Measurements from ENCODE around the gene HDAC5. TPM values are rescaled to one million over a fixed set of nuclear protein-coding genes. Genes with fewer than 3 reads are reported as not detected.
"Not testable (repeated sequence)": the region's sequence is repeated elsewhere in the genome, so short reads cannot be mapped to it uniquely, and the experiment has no call there.

The HDAC5 gene
- total RNA-seq, 1 donor from 2014 or later = 34.1 TPM

DNA sequence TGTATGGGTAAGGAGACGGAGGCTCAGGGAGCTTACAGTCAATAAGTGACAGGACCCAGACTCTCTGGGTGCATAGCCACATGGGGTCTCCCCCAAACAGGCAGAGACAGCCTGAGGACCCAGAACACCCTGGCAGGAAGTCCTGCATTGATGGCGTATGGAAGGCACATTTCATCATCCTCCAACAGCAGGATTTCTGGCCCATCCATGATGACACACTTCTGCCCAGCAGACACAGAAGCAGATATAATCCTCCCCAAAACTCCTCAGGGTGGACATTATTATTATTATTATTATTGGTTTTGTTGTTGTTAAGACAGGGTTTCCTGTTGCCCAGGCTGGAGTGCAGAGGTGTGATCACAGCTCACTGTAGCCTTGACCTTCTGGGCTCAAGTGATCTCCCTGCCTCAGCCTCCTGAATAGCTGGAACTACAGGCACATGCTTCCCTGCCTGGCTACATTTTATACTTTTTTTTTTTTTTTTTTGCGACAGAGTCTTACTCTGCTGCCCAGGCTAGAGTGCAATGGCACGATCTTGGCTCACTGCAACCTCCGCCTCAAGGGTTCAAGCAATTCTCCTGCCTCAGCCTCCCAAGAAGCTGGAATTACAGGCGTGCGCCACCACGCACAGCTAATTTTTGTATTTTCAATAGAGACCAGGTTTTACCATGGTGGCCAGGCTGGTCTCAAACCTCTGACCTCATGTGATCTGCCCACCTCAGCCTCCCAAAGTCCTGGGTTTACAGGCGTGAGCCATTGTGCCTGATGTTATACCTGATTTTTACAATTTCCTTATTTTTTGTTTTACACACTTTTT, 11.5 kb upstream of the HDAC5 start:
- H3K27me3 Mint-ChIP-seq (ENCODE audit: low read depth) = no peaks in the 10 kb centered on the region
- H3K9me3 Mint-ChIP-seq = no peaks in the 10 kb centered on the region
- no peak overlapping the region for H3K4me3 Mint-ChIP-seq
- no peak for TF ChIP-seq CTCF (IDR thresholded peaks at IDR 0.05; ENCODE audit: unreplicated experiment)
- peaks cover 11% of the 10 kb centered on the region for H3K4me1 Mint-ChIP-seq
- no peaks in the 10 kb centered on the region for H3K36me3 Mint-ChIP-seq
- no peak for DNase-seq (ENCODE audit: low spot score in 2 of 2, unreplicated experiment in 2 of 2)
- H3K27ac Mint-ChIP-seq = no peak overlapping the region

DNA sequence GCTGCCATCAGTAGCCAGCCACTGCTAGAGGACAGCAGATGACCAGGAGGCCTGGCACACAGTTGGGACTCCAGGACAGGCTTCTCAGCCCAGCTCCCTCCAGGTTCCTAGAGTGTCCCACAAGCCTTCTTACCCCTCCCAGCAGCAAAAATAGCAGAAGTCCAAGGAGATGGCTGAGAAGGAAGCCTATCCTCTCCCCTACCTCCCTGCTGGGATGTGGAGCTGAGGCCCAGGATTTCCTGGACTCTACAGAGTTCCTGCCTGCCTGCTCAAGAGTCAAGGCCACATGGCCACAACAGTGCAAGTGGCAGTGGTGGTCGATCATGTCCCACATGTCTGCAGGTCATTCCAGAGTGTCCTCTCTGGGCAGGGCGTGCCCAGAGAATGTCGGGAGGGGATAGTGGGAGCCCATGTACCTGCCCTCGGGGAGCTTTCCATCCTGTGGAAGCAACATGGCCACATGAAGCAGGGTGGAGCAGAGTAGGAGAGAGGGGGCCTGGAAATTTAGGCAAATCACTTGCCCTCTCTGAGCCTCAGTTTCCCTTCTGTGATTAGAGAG, 10.6 kb upstream of the HDAC5 start:
- no peak for DNase-seq (ENCODE audit: low spot score in 2 of 2, unreplicated experiment in 2 of 2)
- H3K4me1 Mint-ChIP-seq = peaks cover 11% of the 10 kb centered on the region
- no peaks in the 10 kb centered on the region for H3K36me3 Mint-ChIP-seq
- no peak overlapping the region for H3K4me3 Mint-ChIP-seq
- TF ChIP-seq CTCF (IDR thresholded peaks at IDR 0.05; ENCODE audit: unreplicated experiment) = no peak
- no peaks in the 10 kb centered on the region for H3K27me3 Mint-ChIP-seq (ENCODE audit: low read depth)
- H3K27ac Mint-ChIP-seq = no peak overlapping the region
- H3K9me3 Mint-ChIP-seq = no peaks in the 10 kb centered on the region

DNA sequence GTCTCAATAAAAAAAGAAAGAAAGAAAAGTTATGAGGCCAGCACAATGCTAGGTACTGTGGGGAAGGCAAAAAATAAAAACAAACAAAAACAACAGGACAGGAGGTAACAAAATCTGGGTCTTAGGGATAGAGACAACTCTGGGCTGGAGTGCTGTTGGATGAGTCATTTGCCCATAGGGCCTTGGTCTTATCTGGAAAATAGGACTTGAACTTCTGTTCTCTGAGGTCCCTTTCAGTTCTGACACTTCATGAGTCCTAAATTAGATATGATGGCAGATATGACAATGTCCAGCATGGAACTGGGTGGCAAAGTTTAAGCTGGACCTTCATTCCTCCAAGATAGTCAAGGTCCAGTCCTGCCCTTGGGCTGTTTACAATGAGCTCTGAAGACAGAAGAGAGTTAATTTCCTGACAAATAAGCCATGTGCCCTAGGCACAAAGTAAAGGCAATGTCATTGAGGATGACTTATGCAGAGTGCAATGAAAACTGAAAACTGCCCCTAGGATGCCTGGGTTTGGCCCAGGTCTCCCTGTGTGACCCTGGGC, 8.9 kb upstream of the HDAC5 start:
- Mint-ChIP-seq H3K9me3 (no peaks in the 10 kb centered on the region), H3K27ac (no peak overlapping the region), H3K4me3 (no peak overlapping the region), H3K27me3 (ENCODE audit: low read depth) (no peaks in the 10 kb centered on the region), H3K36me3 (no peaks in the 10 kb centered on the region), H3K4me1 (no peaks in the 10 kb centered on the region)
- DNase-seq (ENCODE audit: low spot score in 2 of 2, unreplicated experiment in 2 of 2) = no peak
- TF ChIP-seq CTCF (IDR thresholded peaks at IDR 0.05; ENCODE audit: unreplicated experiment) = no peak

DNA sequence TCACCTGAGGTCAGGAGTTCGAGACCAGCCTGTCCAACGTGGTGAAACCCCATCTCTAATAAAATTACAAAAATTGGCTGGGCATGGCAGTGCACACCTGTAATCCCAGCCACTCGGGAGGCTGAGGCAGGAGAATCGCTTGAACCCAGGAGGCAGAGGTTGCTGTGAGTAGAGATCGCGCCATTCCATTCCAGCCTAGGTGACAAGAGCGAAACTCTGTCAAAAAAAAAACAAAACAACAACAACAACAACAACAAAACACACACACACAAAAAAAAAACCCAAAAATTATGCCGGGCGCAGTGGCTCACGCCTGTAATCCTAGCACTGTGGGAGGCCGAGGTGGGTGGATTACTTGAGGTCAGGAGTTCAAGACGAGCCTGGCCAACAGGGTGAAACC, 7.9 kb upstream of the HDAC5 start:
- DNase-seq (ENCODE audit: low spot score in 2 of 2, unreplicated experiment in 2 of 2); H3K9me3 Mint-ChIP-seq; H3K36me3 Mint-ChIP-seq; H3K27ac Mint-ChIP-seq; H3K4me1 Mint-ChIP-seq; H3K4me3 Mint-ChIP-seq; H3K27me3 Mint-ChIP-seq (ENCODE audit: low read depth): not testable (repeated sequence)

DNA sequence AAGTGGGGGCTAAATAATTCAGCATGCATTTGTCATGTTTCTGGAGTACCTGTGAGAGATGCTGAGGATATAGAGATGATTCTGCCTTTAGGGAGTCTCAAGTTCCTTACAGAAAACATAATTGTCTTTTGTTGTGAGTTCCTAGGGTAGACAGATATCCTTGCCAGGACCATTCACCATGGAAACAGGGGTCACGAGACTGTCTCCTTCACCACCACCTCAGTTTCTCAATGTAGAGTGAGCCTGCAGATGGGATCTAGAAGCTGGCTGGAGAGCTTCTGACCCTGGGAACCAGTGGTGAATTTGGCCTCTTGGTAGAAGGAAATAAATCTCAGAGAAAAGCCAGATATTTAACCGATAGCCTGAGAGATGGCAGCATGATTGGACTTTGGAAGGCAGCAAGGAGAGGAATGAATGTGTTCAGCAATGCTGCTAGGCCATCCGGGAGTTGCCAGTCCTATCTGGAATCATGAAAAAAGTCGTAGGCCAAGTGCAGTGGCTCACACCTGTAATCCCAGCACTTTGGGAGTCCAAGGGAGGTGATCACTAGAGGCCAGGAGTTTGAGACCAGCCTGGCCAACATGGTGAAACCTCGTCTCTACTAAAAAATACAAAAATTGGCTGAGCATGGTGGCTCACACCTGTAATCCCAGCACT, 7.4 kb upstream of the HDAC5 start:
- TF ChIP-seq CTCF (IDR thresholded peaks at IDR 0.05; ENCODE audit: unreplicated experiment) = no peak
- no peak overlapping the region for H3K27ac Mint-ChIP-seq
- H3K4me1 Mint-ChIP-seq = no peaks in the 10 kb centered on the region
- H3K27me3 Mint-ChIP-seq (ENCODE audit: low read depth) = no peaks in the 10 kb centered on the region
- H3K4me3 Mint-ChIP-seq = no peak overlapping the region
- H3K9me3 Mint-ChIP-seq = no peaks in the 10 kb centered on the region
- no peak for DNase-seq (ENCODE audit: low spot score in 2 of 2, unreplicated experiment in 2 of 2)
- H3K36me3 Mint-ChIP-seq = no peaks in the 10 kb centered on the region

DNA sequence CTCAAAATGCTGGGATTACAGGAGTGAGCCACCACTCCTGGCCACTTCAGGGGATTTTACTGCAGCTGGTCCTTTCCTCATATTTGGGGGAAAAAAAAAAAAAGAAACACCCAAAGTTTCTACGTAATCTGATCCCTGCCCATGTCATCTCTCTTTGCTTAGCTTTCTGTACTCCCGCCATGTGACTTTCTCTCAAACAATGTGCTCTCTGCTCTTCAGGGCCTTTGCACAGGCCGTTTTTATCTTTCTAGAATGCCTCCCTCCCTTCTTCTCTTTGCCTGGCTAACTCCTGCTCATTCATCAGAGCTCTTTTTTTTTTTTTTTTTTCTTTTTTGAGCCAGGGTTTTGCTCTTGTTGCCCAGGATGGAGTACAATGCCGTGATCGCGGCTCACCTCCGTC, 4.9 kb upstream of the HDAC5 start:
- no peak for TF ChIP-seq CTCF (IDR thresholded peaks at IDR 0.05; ENCODE audit: unreplicated experiment)
- Mint-ChIP-seq H3K9me3 (no peaks in the 10 kb centered on the region), H3K4me1 (peaks cover 6% of the 10 kb centered on the region), H3K36me3 (no peaks in the 10 kb centered on the region), H3K4me3 (no peak overlapping the region), H3K27me3 (ENCODE audit: low read depth) (no peaks in the 10 kb centered on the region), H3K27ac (no peak overlapping the region)
- DNase-seq (ENCODE audit: low spot score in 2 of 2, unreplicated experiment in 2 of 2) = no peak
